ENCODE measurements around the gene UBE2C. TPM values are rescaled to one million over a fixed set of nuclear protein-coding genes. Genes with fewer than 3 reads are reported as not detected.

UBE2C gene
- total and polyA plus RNA-seq, 3 experiments from 2014 or later: 124 to 130 TPM; not detected in 1

DNA sequence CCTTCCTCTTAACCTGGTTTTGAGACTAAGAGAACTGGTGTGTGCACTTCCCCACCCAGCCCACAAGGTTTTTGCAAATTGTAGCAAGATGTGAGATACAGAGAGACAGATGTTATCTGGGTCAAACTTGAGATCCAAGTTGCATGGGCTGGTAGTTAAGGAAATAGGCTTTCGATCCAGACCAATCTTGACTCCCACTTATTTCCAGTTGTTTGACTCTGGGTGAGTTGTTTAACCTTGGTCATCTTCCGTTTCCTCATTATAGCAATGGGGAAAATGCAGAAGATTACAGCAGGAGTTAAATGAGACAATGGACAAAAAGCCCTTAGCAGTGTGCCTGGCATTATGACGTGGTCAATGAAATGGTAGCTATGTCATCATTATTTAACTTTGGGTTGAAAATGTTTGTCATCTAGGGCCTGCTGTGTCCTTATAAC lies 22.9 kb downstream of the UBE2C start:
- peaks cover 0 to 5% (median 1%) of the 10 kb centered on the region in 3 donors for H3K36me3 Mint-ChIP-seq
- peaks cover 0 to 2% of the 10 kb centered on the region in 2 donors for H3K27me3 Mint-ChIP-seq
- Histone ChIP-seq H3K4me3 (ENCODE audit: low read length) (no peak overlapping the region), H3K36me3 (ENCODE audit: insufficient read depth, low read length) (no peaks in the 10 kb centered on the region), H3K9me3 (ENCODE audit: low read length) (no peaks in the 10 kb centered on the region), H3K4me1 (ENCODE audit: insufficient read depth, low read length) (no peaks in the 10 kb centered on the region), H3K27ac (ENCODE audit: low read depth, low read length) (no peak overlapping the region), H3K27me3 (ENCODE audit: insufficient read depth, low read length, poor library complexity, severe bottlenecking) (no peaks in the 10 kb centered on the region)
- peak overlapping the region in 1 of 8 donors; percentile 80 for H3K27ac Mint-ChIP-seq
- ChIA-PET POLR2A (no interaction called here), CTCF (no interaction called here)
- H3K4me1 Mint-ChIP-seq: peaks cover 9 to 20% (median 17%) of the 10 kb centered on the region in 3 donors
- DNase-seq: no peak
- H3K9me3 Mint-ChIP-seq: no peaks in the 10 kb centered on the region
- H3K4me3 Mint-ChIP-seq: peak overlapping the region in 6 of 7 donors; percentile 32 to 77 (median 66)

GRCh38 chr20:45835825-45836224 lies 23.4 kb downstream of the UBE2C start:
- Mint-ChIP-seq H3K4me1 (peaks cover 9 to 20% (median 17%) of the 10 kb centered on the region in 3 donors), H3K36me3 (peaks cover 0 to 5% (median 1%) of the 10 kb centered on the region in 3 donors), H3K27me3 (no peaks in the 10 kb centered on the region), H3K9me3 (no peaks in the 10 kb centered on the region), H3K27ac (no peak overlapping the region), H3K4me3 (peak overlapping the region in 6 of 7 donors; percentile 32 to 77 (median 66))
- H3K9me3 ChIP-seq (ENCODE audit: low read length): no peaks in the 10 kb centered on the region
- no peaks in the 10 kb centered on the region for H3K4me1 ChIP-seq (ENCODE audit: insufficient read depth, low read length)
- CTCF ChIA-PET: no interaction called here
- H3K36me3 ChIP-seq (ENCODE audit: insufficient read depth, low read length): no peaks in the 10 kb centered on the region
- H3K27ac ChIP-seq (ENCODE audit: low read depth, low read length): no peak overlapping the region
- H3K4me3 ChIP-seq (ENCODE audit: low read length): no peak overlapping the region
- POLR2A ChIA-PET: no interaction called here
- no peaks in the 10 kb centered on the region for H3K27me3 ChIP-seq (ENCODE audit: insufficient read depth, low read length, poor library complexity, severe bottlenecking)
- no peak for DNase-seq

DNA sequence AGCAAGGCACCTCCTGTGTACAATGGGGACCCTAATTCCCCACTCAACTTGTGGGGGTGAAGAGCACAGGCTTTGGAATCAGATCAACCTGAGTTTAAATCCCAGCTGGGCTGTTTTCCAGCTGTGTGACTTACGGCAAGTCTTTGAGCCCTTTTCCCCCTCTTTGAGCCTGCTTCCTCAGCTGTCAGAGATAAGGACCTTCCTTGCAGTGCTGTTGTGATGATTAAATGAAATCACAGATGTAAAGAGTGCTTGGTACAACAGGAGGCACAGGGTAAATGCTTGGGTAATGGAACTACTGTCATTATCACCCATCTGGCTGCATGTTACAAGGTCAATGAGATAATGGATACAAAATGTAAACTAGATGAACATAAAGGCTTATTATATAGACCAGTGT lies 24.4 kb downstream of the UBE2C start:
- H3K27me3 Mint-ChIP-seq: no peaks in the 10 kb centered on the region
- H3K27me3 ChIP-seq (ENCODE audit: insufficient read depth, low read length, poor library complexity, severe bottlenecking): no peaks in the 10 kb centered on the region
- peaks cover 9 to 20% (median 17%) of the 10 kb centered on the region in 3 donors for H3K4me1 Mint-ChIP-seq
- peak overlapping the region in 1 of 7 donors; percentile 46 for H3K4me3 Mint-ChIP-seq
- no peak overlapping the region for H3K4me3 ChIP-seq (ENCODE audit: low read length)
- ChIA-PET CTCF (interaction anchor here (0.9 kb wide), 1 partner anchor 13 kb away, joined by 3 read pairs; no protein-coding TSS in a partner anchor), POLR2A (interaction anchor here (0.7 kb wide), 1 partner anchor 132 kb away, joined by 3 read pairs; no protein-coding TSS in a partner anchor)
- no peaks in the 10 kb centered on the region for H3K9me3 ChIP-seq (ENCODE audit: low read length)
- H3K4me1 ChIP-seq (ENCODE audit: insufficient read depth, low read length): no peaks in the 10 kb centered on the region
- H3K36me3 Mint-ChIP-seq: peaks cover 0 to 13% (median 1%) of the 10 kb centered on the region in 3 donors
- H3K27ac ChIP-seq (ENCODE audit: low read depth, low read length): no peak overlapping the region
- H3K36me3 ChIP-seq (ENCODE audit: insufficient read depth, low read length): no peaks in the 10 kb centered on the region
- H3K9me3 Mint-ChIP-seq: no peaks in the 10 kb centered on the region
- peak overlapping the region in 2 of 8 donors; percentile 6 to 18 for H3K27ac Mint-ChIP-seq
- no peak for DNase-seq

GRCh38 chr20:45840700-45841198 lies 28.3 kb downstream of the UBE2C start:
- Histone ChIP-seq H3K27ac (ENCODE audit: low read depth, low read length) (no peak overlapping the region), H3K36me3 (ENCODE audit: insufficient read depth, low read length) (peaks cover 24% of the 10 kb centered on the region), H3K4me3 (ENCODE audit: low read length) (no peak overlapping the region), H3K27me3 (ENCODE audit: insufficient read depth, low read length, poor library complexity, severe bottlenecking) (no peaks in the 10 kb centered on the region), H3K4me1 (ENCODE audit: insufficient read depth, low read length) (no peaks in the 10 kb centered on the region), H3K9me3 (ENCODE audit: low read length) (no peaks in the 10 kb centered on the region)
- Mint-ChIP-seq H3K36me3 (peaks cover 0 to 47% (median 4%) of the 10 kb centered on the region in 3 donors), H3K27ac (no peak overlapping the region), H3K9me3 (no peaks in the 10 kb centered on the region), H3K4me1 (peaks cover 0 to 9% (median 5%) of the 10 kb centered on the region in 3 donors), H3K4me3 (no peak overlapping the region), H3K27me3 (no peaks in the 10 kb centered on the region)
- POLR2A ChIA-PET: no interaction called here
- no peak for DNase-seq
- CTCF ChIA-PET: interaction anchor here (1.0 to 1.5 kb wide), 2 partner anchors 12 to 129 kb away, joined by 3 to 5 read pairs; no protein-coding TSS in a partner anchor

GRCh38 chr20:45841407-45842129 lies 29.1 kb downstream of the UBE2C start:
- no peak overlapping the region for H3K27ac Mint-ChIP-seq
- no peaks in the 10 kb centered on the region for H3K9me3 ChIP-seq (ENCODE audit: low read length)
- H3K36me3 Mint-ChIP-seq: peaks cover 0 to 56% (median 4%) of the 10 kb centered on the region in 3 donors
- peaks cover 0 to 9% (median 5%) of the 10 kb centered on the region in 3 donors for H3K4me1 Mint-ChIP-seq
- H3K9me3 Mint-ChIP-seq: no peaks in the 10 kb centered on the region
- CTCF ChIA-PET: interaction anchor here (1.0 kb wide), 2 partner anchors 13 to 72 kb away, joined by 3 read pairs; no protein-coding TSS in a partner anchor
- H3K27me3 Mint-ChIP-seq: no peaks in the 10 kb centered on the region
- H3K4me3 ChIP-seq (ENCODE audit: low read length): no peak overlapping the region
- no peaks in the 10 kb centered on the region for H3K4me1 ChIP-seq (ENCODE audit: insufficient read depth, low read length)
- POLR2A ChIA-PET: no interaction called here
- H3K4me3 Mint-ChIP-seq: no peak overlapping the region
- no peak overlapping the region for H3K27ac ChIP-seq (ENCODE audit: low read depth, low read length)
- H3K36me3 ChIP-seq (ENCODE audit: insufficient read depth, low read length): peaks cover 32% of the 10 kb centered on the region
- no peak for DNase-seq
- H3K27me3 ChIP-seq (ENCODE audit: insufficient read depth, low read length, poor library complexity, severe bottlenecking): no peaks in the 10 kb centered on the region

DNA sequence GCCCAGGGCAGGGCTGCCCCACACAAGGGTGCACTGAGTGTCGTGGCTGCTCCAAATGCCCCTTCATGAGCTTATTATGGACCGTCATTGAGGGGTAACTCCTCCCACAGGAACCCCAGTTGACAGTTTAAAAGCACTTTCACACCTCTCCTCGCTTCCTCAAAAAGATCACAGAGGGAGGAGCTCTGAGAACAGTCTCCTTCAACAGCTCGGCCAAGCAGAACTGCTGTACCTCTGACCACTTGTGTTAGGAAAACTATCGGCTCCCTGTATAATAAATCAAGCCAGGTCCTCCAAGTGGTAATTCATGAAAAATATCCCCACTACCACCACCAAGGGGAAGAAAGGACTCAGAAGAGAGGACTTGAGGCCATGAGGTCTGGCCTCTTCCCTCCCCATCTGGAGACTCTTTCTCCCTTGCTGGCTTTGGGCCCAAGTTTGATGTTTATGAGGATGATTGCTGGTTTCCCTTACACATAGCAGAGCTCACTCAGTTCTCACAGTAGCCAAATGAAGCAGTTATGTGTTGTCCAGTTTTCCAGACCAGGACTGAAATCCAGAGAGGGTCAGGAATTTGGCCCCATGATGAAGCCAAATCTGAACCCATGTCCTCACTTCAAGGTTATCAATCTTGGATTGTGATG lies 29.8 kb downstream of the UBE2C start:
- no peaks in the 10 kb centered on the region for H3K27me3 ChIP-seq (ENCODE audit: insufficient read depth, low read length, poor library complexity, severe bottlenecking)
- Mint-ChIP-seq H3K36me3 (peaks cover 0 to 61% (median 4%) of the 10 kb centered on the region in 3 donors), H3K4me3 (no peak overlapping the region), H3K27ac (peak overlapping the region in 5 of 8 donors; percentile 17 to 72 (median 64)), H3K4me1 (peaks cover 0 to 9% (median 5%) of the 10 kb centered on the region in 3 donors), H3K9me3 (no peaks in the 10 kb centered on the region), H3K27me3 (no peaks in the 10 kb centered on the region)
- H3K9me3 ChIP-seq (ENCODE audit: low read length): no peaks in the 10 kb centered on the region
- H3K4me1 ChIP-seq (ENCODE audit: insufficient read depth, low read length): no peaks in the 10 kb centered on the region
- no peak overlapping the region for H3K4me3 ChIP-seq (ENCODE audit: low read length)
- H3K27ac ChIP-seq (ENCODE audit: low read depth, low read length): no peak overlapping the region
- H3K36me3 ChIP-seq (ENCODE audit: insufficient read depth, low read length): peaks cover 34% of the 10 kb centered on the region
- CTCF ChIA-PET: interaction anchor here (1.0 kb wide), 1 partner anchor 73 kb away, joined by 3 read pairs; no protein-coding TSS in a partner anchor
- DNase-seq: no peak
- POLR2A ChIA-PET: no interaction called here

DNA sequence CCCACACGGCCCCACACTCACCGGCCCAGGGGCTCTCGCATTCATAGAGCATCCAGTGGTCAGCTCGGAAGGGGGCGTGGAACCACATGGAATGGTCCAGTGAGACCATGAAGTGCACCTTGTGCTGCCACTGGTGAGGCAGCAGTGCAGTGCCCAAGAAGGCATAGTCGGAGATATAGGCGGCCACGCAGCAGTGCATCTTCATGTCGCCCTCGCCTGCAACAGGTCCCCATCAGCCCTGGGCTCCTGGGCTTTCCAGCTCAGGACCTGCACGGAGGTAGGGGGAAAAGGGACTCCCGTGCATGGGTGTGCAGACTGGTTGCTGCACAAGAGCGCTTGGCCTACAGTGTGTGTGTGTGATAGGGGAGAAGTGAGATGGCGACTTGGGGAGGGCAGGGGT lies 31.1 kb downstream of the UBE2C start:
- Mint-ChIP-seq H3K27me3 (no peaks in the 10 kb centered on the region), H3K4me3 (no peak overlapping the region), H3K27ac (peak overlapping the region in 4 of 8 donors; percentile 21 to 71 (median 51)), H3K9me3 (no peaks in the 10 kb centered on the region), H3K4me1 (peaks cover 0 to 9% (median 6%) of the 10 kb centered on the region in 3 donors), H3K36me3 (peaks cover 0 to 69% (median 4%) of the 10 kb centered on the region in 3 donors)
- H3K4me3 ChIP-seq (ENCODE audit: low read length): no peak overlapping the region
- H3K4me1 ChIP-seq (ENCODE audit: insufficient read depth, low read length): no peaks in the 10 kb centered on the region
- no peak for DNase-seq
- no peak overlapping the region for H3K27ac ChIP-seq (ENCODE audit: low read depth, low read length)
- H3K9me3 ChIP-seq (ENCODE audit: low read length): no peaks in the 10 kb centered on the region
- POLR2A ChIA-PET: no interaction called here
- H3K36me3 ChIP-seq (ENCODE audit: insufficient read depth, low read length): peaks cover 36% of the 10 kb centered on the region
- CTCF ChIA-PET: interaction anchor here (1.4 kb wide), 1 partner anchor 9 kb away, joined by 3 read pairs; no protein-coding TSS in a partner anchor
- no peaks in the 10 kb centered on the region for H3K27me3 ChIP-seq (ENCODE audit: insufficient read depth, low read length, poor library complexity, severe bottlenecking)

DNA sequence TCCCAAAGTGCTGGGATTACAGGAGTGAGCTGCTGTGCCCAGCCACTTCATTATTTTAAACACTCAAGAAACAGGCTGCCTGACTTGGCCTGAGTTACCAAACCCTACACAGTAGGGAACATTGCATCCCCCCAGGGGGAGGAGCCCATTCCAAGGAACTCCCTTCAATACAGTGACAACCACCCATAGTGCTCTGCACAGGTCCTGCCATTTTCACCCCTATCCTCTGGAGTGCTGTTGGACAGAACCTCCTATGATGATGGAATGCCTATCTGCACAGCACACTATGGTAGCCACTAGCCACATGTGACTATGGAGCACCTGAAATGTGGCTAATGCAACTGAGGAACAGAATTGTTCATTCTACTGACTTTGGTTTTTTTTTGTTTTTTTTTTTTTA lies 33.0 kb downstream of the UBE2C start:
- Histone ChIP-seq H3K27me3 (ENCODE audit: insufficient read depth, low read length, poor library complexity, severe bottlenecking) (no peaks in the 10 kb centered on the region), H3K27ac (ENCODE audit: low read depth, low read length) (no peak overlapping the region), H3K4me3 (ENCODE audit: low read length) (no peak overlapping the region), H3K9me3 (ENCODE audit: low read length) (no peaks in the 10 kb centered on the region), H3K4me1 (ENCODE audit: insufficient read depth, low read length) (no peaks in the 10 kb centered on the region), H3K36me3 (ENCODE audit: insufficient read depth, low read length) (peaks cover 37% of the 10 kb centered on the region)
- H3K27me3 Mint-ChIP-seq: no peaks in the 10 kb centered on the region
- no peak for DNase-seq
- POLR2A ChIA-PET: no interaction called here
- CTCF ChIA-PET: no interaction called here
- H3K9me3 Mint-ChIP-seq: no peaks in the 10 kb centered on the region
- no peak overlapping the region for H3K4me3 Mint-ChIP-seq
- peaks cover 3 to 73% (median 7%) of the 10 kb centered on the region in 3 donors for H3K36me3 Mint-ChIP-seq
- H3K27ac Mint-ChIP-seq: no peak overlapping the region
- peaks cover 2 to 15% (median 9%) of the 10 kb centered on the region in 3 donors for H3K4me1 Mint-ChIP-seq

All from CD8-positive, alpha-beta memory T cell (primary cell).